Measurements from ENCODE around the gene CYTH2.

CYTH2 gene

GRCh38 chr19:48469289-48469881 is at the start of gene CYTH2:
CYTH2 (plus strand) TSS chr19:48469369; CDS start chr19:48469508, 139 bp downstream.
- peak; percentile 80 for DNase-seq (ENCODE audit: low spot score)

- no peak for DNase-seq (ENCODE audit: low spot score)
Observed at GRCh38 chr19:48421548-48421947, 47.6 kb upstream of the CYTH2 start.

GRCh38 chr19:48424694-48425219 is 44.4 kb upstream of the CYTH2 start:
- DNase-seq (ENCODE audit: low spot score), result no peak

GRCh38 chr19:48428670-48429069 is 40.5 kb upstream of the CYTH2 start:
- no peak for DNase-seq (ENCODE audit: low spot score)

GRCh38 chr19:48433337-48433736 is 35.8 kb upstream of the CYTH2 start:
- no peak for DNase-seq (ENCODE audit: low spot score)

- DNase-seq (ENCODE audit: low spot score), result no peak
Observed at GRCh38 chr19:48436586-48436985, 32.6 kb upstream of the CYTH2 start.

- DNase-seq (ENCODE audit: low spot score), result no peak
Observed at GRCh38 chr19:48441360-48442050, 27.7 kb upstream of the CYTH2 start.

GRCh38 chr19:48442116-48443035 is 26.8 kb upstream of the CYTH2 start:
- DNase-seq (ENCODE audit: low spot score), result no peak

GRCh38 chr19:48443256-48443655 is 25.9 kb upstream of the CYTH2 start:
- DNase-seq (ENCODE audit: low spot score), result peak; percentile 72

GRCh38 chr19:48443731-48444128 is 25.4 kb upstream of the CYTH2 start:
- peak; percentile 69 for DNase-seq (ENCODE audit: low spot score)

GRCh38 chr19:48444129-48444935 is 24.8 kb upstream of the CYTH2 start:
- peak; percentile 86 for DNase-seq (ENCODE audit: low spot score)

- DNase-seq (ENCODE audit: low spot score), result no peak
Observed at GRCh38 chr19:48444936-48445200, 24.3 kb upstream of the CYTH2 start.

- peak; percentile 95 for DNase-seq (ENCODE audit: low spot score)
Observed at GRCh38 chr19:48445256-48445605, 23.9 kb upstream of the CYTH2 start.

GRCh38 chr19:48445606-48446481 is 23.3 kb upstream of the CYTH2 start, which contains the start of gene GRWD1:
GRWD1 (plus strand) TSS chr19:48445983; CDS start chr19:48446006, 23 bp downstream.
- peak; percentile 99 for DNase-seq (ENCODE audit: low spot score)

GRCh38 chr19:48446579-48446978 is 22.6 kb upstream of the CYTH2 start:
- no peak for DNase-seq (ENCODE audit: low spot score)

- DNase-seq (ENCODE audit: low spot score), result no peak
Observed at GRCh38 chr19:48448563-48448962, 20.6 kb upstream of the CYTH2 start.

GRCh38 chr19:48450441-48450840 is 18.7 kb upstream of the CYTH2 start:
- DNase-seq (ENCODE audit: low spot score), result no peak

GRCh38 chr19:48450863-48451262 is 18.3 kb upstream of the CYTH2 start:
- DNase-seq (ENCODE audit: low spot score), result no peak

- DNase-seq (ENCODE audit: low spot score), result no peak
Observed at GRCh38 chr19:48451624-48452023, 17.5 kb upstream of the CYTH2 start.

GRCh38 chr19:48452289-48453190 is 16.6 kb upstream of the CYTH2 start:
- DNase-seq (ENCODE audit: low spot score), result no peak
